NCI-H1694 (cell line): ENCODE results near the gene PXK.
"Not testable (repeated sequence)": the region's sequence is repeated elsewhere in the genome, so short reads cannot be mapped to it uniquely, and the experiment has no call there.

Experiments
- DNase-seq: peaks from one replicate; lab custom pipeline; 2025; lab: John Stamatoyannopoulos, UW

The PXK gene

GRCh38 chr3:58323529-58324390, 8.9 kb upstream of the PXK start:
- no peak for DNase-seq

- no peak for DNase-seq
Observed at GRCh38 chr3:58324391-58325390, 8.0 kb upstream of the PXK start.

- no peak for DNase-seq
Observed at GRCh38 chr3:58325525-58325992, 7.1 kb upstream of the PXK start.

- DNase-seq = no peak
Observed at GRCh38 chr3:58326267-58326900, 6.3 kb upstream of the PXK start.

GRCh38 chr3:58329150-58329921, 3.4 kb upstream of the PXK start:
- DNase-seq = no peak

- DNase-seq = no peak
Observed at GRCh38 chr3:58329922-58330413, 2.7 kb upstream of the PXK start.

- no peak for DNase-seq
Observed at GRCh38 chr3:58331593-58332152, 1.0 kb upstream of the PXK start.

GRCh38 chr3:58333206-58334012, 717 bp downstream of the PXK start:
- DNase-seq = no peak

GRCh38 chr3:58334013-58334321, 1.3 kb downstream of the PXK start:
- DNase-seq = no peak

GRCh38 chr3:58334506-58334884, 1.8 kb downstream of the PXK start:
- DNase-seq = no peak

GRCh38 chr3:58335652-58335947, 2.9 kb downstream of the PXK start:
- DNase-seq = no peak

- DNase-seq = no peak
Observed at GRCh38 chr3:58336135-58336882, 3.6 kb downstream of the PXK start.

GRCh38 chr3:58337190-58337589, 4.5 kb downstream of the PXK start:
- DNase-seq = no peak

GRCh38 chr3:58339146-58339545, 6.5 kb downstream of the PXK start:
- not testable (repeated sequence) for DNase-seq

GRCh38 chr3:58340594-58341244, 8.0 kb downstream of the PXK start:
- DNase-seq = no peak

GRCh38 chr3:58341376-58341775, 8.7 kb downstream of the PXK start:
- no peak for DNase-seq

- DNase-seq = no peak
Observed at GRCh38 chr3:58342676-58343075, 10.0 kb downstream of the PXK start.

GRCh38 chr3:58345457-58345856, 12.8 kb downstream of the PXK start:
- DNase-seq = no peak

- DNase-seq = no peak
Observed at GRCh38 chr3:58346368-58346767, 13.7 kb downstream of the PXK start.
